Measurements from ENCODE around the gene GINS3.

- TF ChIP-seq CTCF (conservative IDR thresholded peaks at IDR 0.05), result no peak
- no peak for TF ChIP-seq EZH2 (IDR thresholded peaks at IDR 0.05; ENCODE audit: low read depth)
Measured at GRCh38 chr16:58428621-58429542, 36.6 kb downstream of the GINS3 start.

Measured in PC-9 (cell line).